ENCODE results near the gene EGFLAM. TPM values are rescaled to one million over a fixed set of nuclear protein-coding genes. Genes with fewer than 3 reads are reported as not detected.
A peak's percentile ranks its signal among the peaks of the same experiment; 100 is the strongest.
"Not testable (repeated sequence)": the region's sequence is repeated elsewhere in the genome, so short reads cannot be mapped to it uniquely, and the experiment has no call there.

Gene EGFLAM
- total RNA-seq, 1 experiment from 2014 or later, result not detected

DNA sequence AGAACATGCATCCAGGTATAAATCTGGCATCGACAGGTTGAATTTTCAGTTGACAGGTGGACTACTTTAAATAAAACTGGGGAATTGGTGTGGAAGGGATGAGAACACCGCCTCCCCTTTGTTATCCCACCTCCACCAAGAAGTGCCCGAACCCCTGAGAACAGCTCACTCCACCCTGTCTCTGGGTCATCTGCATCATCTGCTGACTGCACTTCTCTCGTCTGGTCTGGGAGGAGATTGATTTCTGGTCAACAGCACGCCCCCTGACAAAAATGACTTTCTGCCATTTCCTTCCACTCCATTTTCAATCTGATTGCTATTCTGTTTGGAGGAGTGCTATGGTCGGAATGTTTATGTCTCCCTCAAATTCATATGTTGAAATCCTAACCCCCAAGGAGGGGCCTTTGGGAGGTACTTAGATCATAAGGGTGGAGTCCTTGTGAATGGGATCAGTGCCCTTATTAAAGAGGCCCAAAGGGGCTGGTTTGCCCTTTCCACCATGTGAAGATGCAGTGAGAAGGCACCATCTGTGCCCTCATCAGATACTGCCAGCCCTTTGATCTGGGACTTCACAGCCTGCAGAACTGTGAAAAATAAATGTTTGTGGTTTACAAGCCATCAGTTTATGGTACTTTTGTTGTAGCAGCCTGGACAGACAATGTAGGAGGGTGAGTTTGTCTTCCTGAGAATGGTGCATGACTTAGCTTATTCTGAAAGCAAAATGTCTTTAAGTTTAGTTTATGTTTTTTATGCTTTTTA, 145.7 kb downstream of the EGFLAM start:
- in situ Hi-C loops (cut with HindIII; ENCODE audit: low sequenced_read_pairs), result no loop called here
- DNase-seq (ENCODE audit: low spot score), result peak; percentile 39

DNA sequence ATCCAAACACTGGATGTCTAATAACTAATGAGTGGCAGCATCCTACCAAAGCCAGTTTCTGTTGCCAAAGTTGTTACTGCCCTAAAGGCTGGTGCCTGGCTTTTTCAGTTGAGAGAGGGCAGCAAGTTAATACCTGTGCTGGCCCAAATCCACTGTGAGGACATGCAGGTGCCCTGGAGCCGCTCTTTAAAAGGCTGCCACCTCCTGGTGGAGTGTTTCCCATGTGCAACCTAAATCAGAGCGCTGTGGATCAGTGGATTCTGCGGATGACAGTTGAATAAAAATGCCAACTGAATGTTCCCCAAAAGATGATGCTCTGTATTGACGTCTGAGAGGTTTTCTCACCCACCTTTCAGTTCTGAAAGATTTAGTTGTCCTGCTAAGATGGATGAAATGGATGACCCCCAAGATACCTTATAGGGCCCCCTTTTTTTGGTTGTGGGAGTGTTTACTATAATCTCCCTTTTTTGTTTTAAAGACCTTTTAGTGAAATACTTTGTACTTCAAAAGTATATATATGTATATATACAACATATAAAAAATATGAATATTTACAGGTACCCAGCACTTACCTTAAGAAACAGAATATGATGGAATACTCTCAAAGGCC, 146.4 kb downstream of the EGFLAM start:
- DNase-seq (ENCODE audit: low spot score), result no peak
- in situ Hi-C loops (cut with HindIII; ENCODE audit: low sequenced_read_pairs), result no loop called here

DNA sequence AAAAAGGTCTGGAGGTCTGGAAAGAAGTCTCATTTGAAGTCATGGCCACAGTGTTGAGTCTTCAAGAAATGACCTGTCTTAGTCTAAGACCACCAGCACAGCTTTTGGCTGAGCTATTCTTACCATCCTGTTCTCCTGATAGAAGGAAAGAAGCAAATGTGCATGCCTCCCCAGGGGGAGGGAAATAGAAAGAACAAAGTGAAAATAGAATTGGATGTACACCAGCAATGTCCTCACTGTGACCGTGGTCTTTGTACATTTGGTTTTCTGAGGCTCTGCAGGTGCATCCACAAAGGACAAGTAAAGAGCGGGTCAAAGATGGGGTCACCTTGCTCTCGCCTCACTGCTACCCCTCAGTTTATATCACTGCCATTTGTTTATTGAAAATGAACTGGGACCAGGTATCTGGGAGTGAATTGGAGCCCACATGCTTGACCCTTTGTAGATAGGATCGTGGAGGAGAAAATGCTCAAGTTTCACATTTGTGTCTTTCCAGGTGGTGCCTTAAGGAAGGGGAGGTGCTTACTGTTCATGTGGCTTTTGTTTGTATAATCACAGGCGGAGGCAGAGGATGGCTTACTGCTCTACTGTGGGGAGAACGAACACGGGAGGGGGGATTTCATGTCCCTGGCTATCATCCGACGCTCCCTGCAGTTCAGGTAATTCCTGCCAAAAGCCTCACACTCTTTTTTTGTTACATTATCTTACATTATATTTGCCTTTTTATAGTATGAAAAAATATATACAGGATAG, 150.3 kb downstream of the EGFLAM start:
- peak; percentile 73 for DNase-seq (ENCODE audit: low spot score)
- in situ Hi-C loops (cut with HindIII; ENCODE audit: low sequenced_read_pairs), result no loop called here

DNA sequence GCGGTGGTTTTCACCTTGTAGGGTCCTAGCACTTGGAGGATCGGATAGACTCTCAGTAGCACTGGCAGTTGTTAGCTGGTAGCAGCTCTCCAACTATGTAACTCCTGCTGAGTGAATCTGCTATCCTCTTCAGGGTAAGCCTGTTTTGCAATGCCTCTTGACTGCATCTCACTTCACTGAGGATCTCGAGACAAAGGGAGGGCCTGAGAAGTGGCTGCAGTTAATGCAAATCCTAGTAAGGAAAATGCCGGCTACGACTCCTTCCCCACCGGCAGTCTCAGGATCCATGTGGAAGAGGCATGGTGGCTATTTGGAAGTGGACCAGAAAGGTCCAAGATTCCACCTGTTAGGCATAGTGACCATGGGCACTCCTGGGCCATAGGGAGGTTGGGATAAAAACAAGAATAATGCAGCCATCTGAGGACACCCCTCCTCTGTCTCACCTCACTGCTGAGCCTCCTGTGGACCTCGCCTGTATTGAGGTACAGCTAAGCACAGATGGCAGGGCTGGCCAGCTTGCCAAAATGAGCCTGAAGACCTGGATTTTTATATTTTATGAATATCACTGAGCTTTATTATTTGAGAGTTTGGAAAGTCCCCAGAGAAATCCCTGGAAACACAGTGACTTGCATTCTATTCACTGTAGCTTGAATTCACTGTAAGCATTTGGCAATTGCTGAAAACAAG, 152.1 kb downstream of the EGFLAM start:
- in situ Hi-C loops (cut with HindIII; ENCODE audit: low sequenced_read_pairs), result no loop called here
- peak; percentile 92 for DNase-seq (ENCODE audit: low spot score)

DNA sequence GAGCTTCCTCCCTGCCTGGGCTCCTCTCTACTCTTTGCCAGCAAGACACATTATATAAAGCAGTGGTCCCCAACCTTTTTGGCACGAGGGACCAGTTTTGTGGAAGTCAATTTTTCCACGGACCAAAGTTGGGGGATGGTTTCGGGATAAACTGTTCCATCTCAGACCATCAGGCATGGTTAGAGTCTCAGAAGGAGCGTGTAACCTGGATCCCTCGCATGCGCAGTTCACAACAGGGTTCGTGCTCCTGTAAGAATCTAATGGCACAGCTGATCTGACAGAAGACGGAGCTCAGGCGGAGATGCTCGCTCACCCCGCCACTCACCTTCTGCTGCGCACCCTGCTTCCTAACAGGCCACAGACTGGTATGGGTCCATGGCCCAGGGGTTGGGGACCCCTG, 155.3 kb downstream of the EGFLAM start:
- in situ Hi-C loops (cut with HindIII; ENCODE audit: low sequenced_read_pairs), result no loop called here
- DNase-seq (ENCODE audit: low spot score), result peak; percentile 70

DNA sequence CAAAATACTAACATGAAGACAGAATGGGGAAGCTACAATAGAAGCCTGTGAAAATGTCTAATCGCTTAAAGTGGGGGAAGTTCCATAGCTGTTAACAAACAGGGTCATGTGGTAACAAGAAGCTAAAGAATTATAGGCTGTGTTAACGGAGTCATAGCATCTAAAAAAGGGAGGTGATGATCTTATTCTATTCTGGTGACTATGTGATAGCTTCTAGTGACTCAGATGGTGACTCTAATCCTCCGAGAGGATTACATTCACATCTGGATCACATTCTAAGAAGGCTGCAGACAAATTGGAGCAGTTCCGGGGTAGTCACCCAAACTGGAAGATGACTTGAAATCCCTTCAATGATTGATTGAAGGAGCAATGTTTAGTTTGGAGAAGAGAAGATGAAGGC, 156.0 kb downstream of the EGFLAM start:
- no peak for DNase-seq (ENCODE audit: low spot score)
- in situ Hi-C loops (cut with HindIII; ENCODE audit: low sequenced_read_pairs), result no loop called here

DNA sequence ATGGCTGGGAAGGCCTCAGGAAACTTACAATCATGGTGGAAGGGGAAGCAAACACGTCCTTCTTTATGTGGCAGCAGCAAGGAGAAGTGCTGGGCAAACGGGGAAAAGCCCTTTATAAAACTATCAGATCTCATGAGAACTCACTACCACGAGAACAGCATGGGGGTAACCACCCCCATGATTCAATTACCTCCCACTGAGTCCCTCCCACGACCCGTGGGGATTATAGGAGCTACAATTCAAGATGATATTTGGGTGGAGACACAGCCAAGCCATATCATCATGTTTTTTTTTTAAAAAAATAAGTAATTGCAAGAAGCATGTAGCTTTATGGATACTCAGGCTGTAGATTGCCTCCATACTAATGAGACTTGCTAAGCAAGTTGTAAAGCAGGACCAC, 157.4 kb downstream of the EGFLAM start:
- DNase-seq (ENCODE audit: low spot score); in situ Hi-C loops (cut with HindIII; ENCODE audit: low sequenced_read_pairs): not testable (repeated sequence)

DNA sequence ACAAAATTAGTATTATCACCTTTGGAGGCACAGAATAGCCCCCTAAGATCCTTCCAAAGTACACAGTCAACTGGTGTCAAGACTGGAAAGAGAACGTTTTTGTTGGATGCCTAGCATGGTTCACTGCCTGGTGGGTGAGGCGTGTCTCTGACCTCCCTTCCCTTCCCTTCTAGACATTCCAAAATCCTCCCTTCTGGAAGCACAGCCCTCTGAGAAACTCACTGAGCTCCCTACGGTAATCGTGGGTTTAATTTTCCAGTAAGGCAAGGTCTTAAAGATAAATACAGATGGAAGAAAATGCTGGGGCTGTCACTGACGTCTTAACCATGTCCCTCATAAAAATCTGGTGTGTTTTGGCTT, 159.3 kb downstream of the EGFLAM start:
- no peak for DNase-seq (ENCODE audit: low spot score)
- in situ Hi-C loops (cut with HindIII; ENCODE audit: low sequenced_read_pairs), result no loop called here

DNA sequence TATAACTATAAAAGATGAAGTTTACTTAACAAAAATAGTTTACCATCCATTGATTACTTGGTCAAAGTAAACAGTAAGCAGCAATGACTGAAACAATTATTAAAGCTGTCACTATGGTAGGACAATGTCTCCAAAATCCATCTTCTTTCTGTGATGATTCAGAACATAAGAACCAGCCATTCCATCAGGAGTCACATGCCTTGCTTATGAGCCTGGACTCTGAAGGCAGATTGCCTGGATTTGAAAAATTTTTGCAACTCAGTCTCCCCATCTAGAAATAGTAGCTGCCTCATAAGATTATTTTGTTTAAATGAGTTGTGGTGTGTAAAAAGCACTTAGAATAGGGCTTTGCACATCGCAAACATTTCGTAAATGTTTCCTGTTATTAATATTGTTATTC, 161.9 kb downstream of the EGFLAM start:
- in situ Hi-C loops (cut with HindIII; ENCODE audit: low sequenced_read_pairs), result no loop called here
- no peak for DNase-seq (ENCODE audit: low spot score)

DNA sequence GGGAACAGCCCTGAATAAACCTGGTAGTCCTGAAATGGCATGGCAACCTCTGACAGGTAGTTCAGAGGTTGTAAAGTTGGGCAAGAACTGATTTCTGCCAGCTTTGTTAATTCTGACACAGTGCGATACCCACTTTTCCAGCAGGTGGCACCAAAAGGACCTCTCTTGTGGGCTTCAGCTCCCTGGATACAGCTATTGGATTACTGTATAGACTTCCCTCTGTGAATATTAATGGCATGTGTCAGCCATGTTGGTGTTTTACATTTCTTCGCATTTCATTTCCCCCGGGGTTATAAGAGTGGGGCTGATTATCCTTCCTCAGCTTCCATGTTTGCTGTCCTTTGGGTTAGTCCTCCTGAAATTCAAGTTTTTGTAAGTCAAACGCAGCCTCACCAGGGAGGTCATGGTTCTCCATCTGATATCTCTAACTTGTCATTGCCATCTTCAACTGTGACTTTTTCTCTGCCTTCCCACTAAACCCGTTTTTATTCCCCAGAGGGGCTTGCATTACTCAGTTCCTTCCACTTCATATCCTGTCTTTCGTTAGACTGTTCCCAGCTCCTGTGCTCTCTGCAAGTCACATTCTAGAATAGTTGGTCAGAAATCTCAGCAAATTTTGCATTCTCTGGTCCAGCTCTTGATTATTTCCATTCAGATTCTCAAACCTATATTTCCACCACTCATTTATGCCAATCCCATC, 162.5 kb downstream of the EGFLAM start:
- in situ Hi-C loops (cut with HindIII; ENCODE audit: low sequenced_read_pairs), result no loop called here
- peak; percentile 53 for DNase-seq (ENCODE audit: low spot score)

DNA sequence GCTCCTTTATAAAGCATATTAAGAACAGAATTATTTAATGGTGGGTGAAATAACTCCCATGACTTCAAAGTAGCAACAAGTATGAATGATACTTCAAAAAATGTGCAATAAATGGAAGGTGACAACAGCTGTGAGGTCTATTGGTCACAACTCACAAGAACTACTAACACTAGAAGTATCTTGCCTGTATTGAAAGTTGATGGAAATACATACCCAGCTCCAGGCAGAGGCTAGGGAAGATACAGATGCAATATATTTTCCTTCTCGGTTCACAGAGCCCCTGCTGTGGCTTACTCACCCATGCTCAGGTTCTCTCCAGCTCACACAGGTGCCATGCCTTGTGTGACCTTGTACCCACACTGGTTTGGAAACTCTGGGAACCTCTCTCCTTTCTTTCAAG, 164.3 kb downstream of the EGFLAM start:
- in situ Hi-C loops (cut with HindIII; ENCODE audit: low sequenced_read_pairs), result no loop called here
- DNase-seq (ENCODE audit: low spot score), result no peak

DNA sequence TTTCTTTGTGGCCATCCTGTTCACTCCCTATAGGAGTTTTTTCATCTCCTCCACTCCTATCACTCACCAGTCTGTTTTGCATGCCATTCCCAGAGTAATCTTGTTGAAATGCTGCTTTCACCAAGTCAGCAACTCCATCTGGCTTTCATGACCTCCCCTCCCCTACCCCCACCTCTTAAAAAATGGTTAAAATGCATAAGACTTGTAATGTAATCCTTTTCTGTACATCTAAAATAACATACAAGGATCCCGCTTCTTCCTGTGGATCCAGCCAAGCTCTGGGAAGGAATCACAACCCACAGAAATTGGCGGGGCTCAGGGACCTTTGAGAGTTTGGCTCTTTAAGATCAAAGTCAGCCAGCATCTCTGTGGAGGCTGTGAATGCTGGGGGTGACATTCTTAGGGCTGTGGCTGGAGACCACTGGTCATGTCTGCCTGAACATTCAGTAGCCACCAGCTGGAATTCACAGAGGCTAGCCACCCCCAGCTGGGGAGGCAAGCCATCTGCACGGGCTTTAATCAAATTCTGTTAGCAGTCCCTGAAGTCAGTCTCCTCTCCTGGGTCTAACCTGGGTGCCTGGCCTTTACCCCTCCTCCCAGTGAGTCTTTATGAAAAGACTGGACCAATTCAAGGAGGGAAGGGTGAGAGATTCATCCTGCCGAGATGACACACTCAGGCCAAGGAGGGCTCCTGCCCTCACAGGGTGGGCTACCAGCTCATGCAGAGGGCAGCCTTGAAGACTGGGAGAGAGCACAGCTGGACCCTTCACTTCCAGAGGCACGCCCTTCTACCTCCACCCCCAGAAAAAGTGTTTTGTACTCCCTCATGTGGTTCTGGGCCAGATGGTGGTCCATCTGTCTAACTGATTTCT, 165.2 kb downstream of the EGFLAM start:
- DNase-seq (ENCODE audit: low spot score), result no peak
- in situ Hi-C loops (cut with HindIII; ENCODE audit: low sequenced_read_pairs), result no loop called here

DNA sequence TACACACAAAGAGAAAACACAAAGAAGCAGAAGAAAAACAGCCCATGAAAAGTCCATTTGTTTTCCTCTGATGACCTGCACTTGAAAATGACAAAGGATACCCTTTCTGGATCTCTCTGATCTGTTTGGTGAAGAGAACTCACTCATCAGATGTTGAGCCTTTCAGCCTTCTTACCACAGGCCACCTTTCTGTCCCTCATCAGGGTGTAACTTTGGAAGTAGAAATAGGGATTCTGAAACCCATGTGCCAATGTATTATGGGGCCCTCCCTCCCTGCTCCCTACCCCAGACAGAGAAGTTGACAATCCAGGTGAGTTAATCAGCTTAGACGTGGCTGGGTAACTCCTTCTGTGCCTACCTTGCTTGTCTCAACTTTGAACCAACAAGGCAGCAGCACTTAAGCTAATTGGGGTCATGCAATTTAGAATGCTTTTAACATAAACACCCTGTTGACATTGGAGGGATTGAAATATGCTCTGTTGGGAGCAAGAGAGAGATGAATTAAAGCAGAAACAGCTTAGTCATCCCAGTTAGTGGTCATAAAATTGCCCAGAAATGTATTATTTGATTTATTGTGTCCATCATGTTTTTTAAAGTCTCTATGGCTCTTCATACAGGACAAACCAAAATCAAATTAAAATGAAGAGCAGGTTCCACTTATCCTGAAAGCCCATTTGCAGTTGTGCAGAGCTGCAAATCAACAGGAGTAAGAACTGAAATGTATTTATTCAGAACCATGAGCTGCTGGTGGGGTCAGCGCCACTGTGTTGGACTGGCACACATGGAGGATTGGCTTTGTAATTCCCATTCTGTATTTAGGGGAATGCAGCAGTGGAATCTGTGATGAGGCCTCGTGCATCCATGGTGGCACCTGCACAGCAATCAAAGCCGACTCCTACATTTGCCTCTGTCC, 166.0 kb downstream of the EGFLAM start:
- in situ Hi-C loops (cut with HindIII; ENCODE audit: low sequenced_read_pairs), result no loop called here
- no peak for DNase-seq (ENCODE audit: low spot score)

DNA sequence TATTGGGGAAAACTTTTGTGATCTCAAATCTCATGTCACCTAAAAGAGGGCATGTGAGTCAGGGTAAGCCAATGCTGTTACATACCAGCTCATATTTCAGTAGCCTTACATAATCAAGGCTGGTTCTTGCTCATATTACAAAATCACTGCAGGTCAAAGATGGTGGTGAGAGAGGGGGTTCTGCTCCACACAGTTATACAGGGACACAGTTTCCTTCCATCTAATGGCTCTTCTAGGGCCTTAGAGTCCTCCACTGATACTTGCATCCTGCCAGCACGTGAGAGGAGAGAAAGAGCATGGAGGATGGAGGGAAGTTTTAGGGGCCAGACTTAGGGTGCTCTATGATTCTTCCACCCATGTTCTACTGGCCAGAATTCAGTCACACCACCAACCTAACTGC, 168.1 kb downstream of the EGFLAM start:
- in situ Hi-C loops (cut with HindIII; ENCODE audit: low sequenced_read_pairs), result no loop called here
- no peak for DNase-seq (ENCODE audit: low spot score)

DNA sequence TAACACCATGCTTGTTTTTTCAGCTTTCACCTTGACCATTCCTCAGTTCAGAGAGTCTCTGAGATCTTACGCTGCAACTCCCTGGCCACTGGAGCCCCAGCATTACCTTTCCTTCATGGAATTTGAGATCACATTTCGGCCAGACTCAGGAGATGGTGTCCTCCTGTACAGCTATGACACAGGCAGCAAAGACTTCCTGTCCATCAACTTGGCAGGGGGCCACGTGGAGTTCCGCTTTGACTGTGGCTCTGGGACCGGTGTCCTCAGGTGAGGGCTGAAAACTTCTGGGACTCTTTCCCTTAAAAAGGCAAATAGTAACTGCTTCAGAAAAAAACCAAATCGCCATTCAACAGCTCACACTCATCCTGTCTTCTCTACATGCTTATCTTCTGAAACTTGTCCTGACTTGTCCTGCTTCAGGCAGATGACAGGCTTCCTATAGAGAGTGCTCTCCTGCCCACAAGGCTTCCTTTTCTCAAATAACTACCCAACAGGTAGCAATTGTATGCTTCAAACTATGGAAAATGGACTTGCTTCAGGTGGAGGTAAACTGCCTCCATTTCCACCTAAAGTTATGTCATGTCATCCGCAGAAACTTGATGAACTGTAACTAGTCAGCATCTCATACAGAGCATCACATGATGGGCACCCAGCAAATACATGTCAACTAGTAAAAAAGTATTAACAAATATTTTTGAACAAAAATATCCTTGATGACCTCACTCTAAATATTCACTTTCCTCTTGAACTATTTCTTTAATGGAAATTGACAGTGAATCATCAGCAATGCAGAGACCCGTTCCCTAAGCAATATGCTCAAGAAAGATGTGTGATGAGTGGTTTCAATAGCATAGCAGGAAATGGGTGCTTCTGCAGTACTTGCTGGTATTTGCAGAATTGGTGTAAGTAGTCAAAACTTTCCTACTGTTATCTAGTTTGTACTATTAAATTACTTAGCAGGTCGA, 168.9 kb downstream of the EGFLAM start:
- no peak for DNase-seq (ENCODE audit: low spot score)
- in situ Hi-C loops (cut with HindIII; ENCODE audit: low sequenced_read_pairs), result no loop called here

DNA sequence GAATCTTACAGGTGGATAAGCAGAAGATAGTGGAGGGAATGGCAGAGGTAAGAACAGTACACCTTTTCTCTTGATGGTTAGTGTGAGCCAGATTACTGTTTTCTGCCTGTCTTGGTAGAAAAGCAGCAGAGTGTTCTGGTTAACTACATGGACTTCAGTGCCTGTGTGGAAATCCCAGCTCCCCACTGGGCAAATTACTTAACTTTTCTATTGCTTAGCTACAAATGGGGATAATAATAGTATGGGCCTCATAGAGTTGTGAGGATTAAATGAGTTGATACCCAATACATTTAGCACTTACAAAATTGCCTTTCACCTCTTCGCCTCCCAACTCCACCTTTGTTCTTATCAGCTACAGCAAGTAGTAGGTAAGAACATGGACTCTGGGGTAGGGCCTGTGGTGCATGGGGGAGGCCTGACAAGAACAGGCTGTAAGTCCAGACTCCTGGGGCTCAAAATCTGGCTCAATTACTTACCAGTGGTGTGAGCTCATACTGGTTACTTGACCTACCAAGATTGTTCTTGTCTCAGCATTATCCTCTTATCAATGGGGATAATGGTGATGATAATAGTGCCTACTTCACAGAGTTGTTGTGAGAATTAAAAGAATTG, 173.0 kb downstream of the EGFLAM start:
- in situ Hi-C loops (cut with HindIII; ENCODE audit: low sequenced_read_pairs), result no loop called here
- no peak for DNase-seq (ENCODE audit: low spot score)

All from G401 (cell line).